OCI-LY1 (cell line): Measurements from ENCODE around the gene CLDN19.

Experiments
- H2AFZ ChIP-seq: fragments of 200-600 bp; sonication (generic), shearing (Covaris generic); 2 replicates; pipeline ENCODE4 v1.6.0; 2014; ENCODE audit warnings: antibody characterized with exemption, mild to moderate bottlenecking, low read length
- H3F3A ChIP-seq: fragments of 200-600 bp; sonication (generic), shearing (Covaris generic); 2 replicates; pipeline ENCODE4 v1.6.0; 2014; ENCODE audit warnings: mild to moderate bottlenecking, antibody characterized with exemption, low read length, moderate library complexity; ENCODE audit not compliant: insufficient read depth
- H3K27ac ChIP-seq: fragments of 200-600 bp; sonication (generic); 2 replicates; pipeline ENCODE4 v1.5.1; 2014; ENCODE audit warnings: low read length, mixed run types, mild to moderate bottlenecking, low read depth; ENCODE audit not compliant: poor library complexity, severe bottlenecking
- H3K27me3 ChIP-seq: fragments of 200-600 bp; sonication (generic); 2 replicates; pipeline ENCODE4 v1.6.0; 2014; ENCODE audit warnings: antibody characterized with exemption, mild to moderate bottlenecking, low read length, moderate library complexity; ENCODE audit not compliant: insufficient read depth
- H3K36me3 ChIP-seq: fragments of 200-600 bp; sonication (generic); 2 replicates; pipeline ENCODE4 v1.6.1; 2014; ENCODE audit warnings: mild to moderate bottlenecking, antibody characterized with exemption, low read length, moderate library complexity, mixed read lengths; ENCODE audit not compliant: insufficient read depth
- H3K4me1 ChIP-seq: fragments of 200-600 bp; sonication (generic); 2 replicates; pipeline ENCODE4 v1.5.1; 2014; ENCODE audit warnings: mild to moderate bottlenecking, low read length, moderate library complexity; ENCODE audit not compliant: insufficient read depth, severe bottlenecking
- H3K4me2 ChIP-seq: fragments of 200-600 bp; sonication (generic), shearing (Covaris generic); 2 replicates; pipeline ENCODE4 v1.6.1; 2014; ENCODE audit warnings: low read length
- H3K4me3 ChIP-seq: fragments of 200-600 bp; sonication (generic); 2 replicates; pipeline ENCODE4 v1.5.1; 2014; ENCODE audit warnings: low read length, low read depth, mild to moderate bottlenecking, mixed read lengths; ENCODE audit not compliant: poor library complexity, severe bottlenecking
- H3K79me2 ChIP-seq: fragments of 200-600 bp; shearing (Covaris generic); 2 replicates; pipeline ENCODE4 v1.6.1; 2016; ENCODE audit warnings: mixed run types, low read length, mixed read lengths; ENCODE audit not compliant: insufficient read depth
- H3K9ac ChIP-seq: fragments of 200-600 bp; sonication (generic), shearing (Covaris generic); 2 replicates; pipeline ENCODE4 v1.6.1; 2014; ENCODE audit warnings: mild to moderate bottlenecking, low read length, mixed read lengths
- H3K9me2 ChIP-seq: fragments of 200-600 bp; sonication (generic), shearing (Covaris generic); 2 replicates; pipeline ENCODE4 v1.6.1; 2014; ENCODE audit warnings: low read depth, mild to moderate bottlenecking, low read length, mixed read lengths
- H3K9me3 ChIP-seq: fragments of 200-600 bp; shearing (Covaris generic); 2 replicates; pipeline ENCODE4 v1.6.1; 2014; ENCODE audit warnings: low read length, mixed read lengths
- H4K20me1 ChIP-seq: fragments of 200-600 bp; sonication (generic), shearing (Covaris generic); 2 replicates; pipeline ENCODE4 v1.6.0; 2016; ENCODE audit warnings: mild to moderate bottlenecking, low read length; ENCODE audit not compliant: insufficient read depth
- EZH2 ChIP-seq: fragments of 200-600 bp; sonication (generic), shearing (Covaris generic); IDR thresholded peaks from 2 replicates; pipeline ENCODE4 v1.8.0; 2017; ENCODE audit warnings: borderline replicate concordance, mixed run types, mild to moderate bottlenecking, antibody characterized with exemption, low read length, moderate library complexity, mixed read lengths
- TF ChIP-seq, protein P1 (sequence below): fragments of 200-600 bp; sonication (generic), shearing (Covaris generic); IDR thresholded peaks from 2 replicates; pipeline ENCODE4 v1.5.1; 2017; ENCODE audit warnings: mild to moderate bottlenecking, antibody characterized with exemption, low read length, moderate library complexity, mixed read lengths

Gene CLDN19

DNA sequence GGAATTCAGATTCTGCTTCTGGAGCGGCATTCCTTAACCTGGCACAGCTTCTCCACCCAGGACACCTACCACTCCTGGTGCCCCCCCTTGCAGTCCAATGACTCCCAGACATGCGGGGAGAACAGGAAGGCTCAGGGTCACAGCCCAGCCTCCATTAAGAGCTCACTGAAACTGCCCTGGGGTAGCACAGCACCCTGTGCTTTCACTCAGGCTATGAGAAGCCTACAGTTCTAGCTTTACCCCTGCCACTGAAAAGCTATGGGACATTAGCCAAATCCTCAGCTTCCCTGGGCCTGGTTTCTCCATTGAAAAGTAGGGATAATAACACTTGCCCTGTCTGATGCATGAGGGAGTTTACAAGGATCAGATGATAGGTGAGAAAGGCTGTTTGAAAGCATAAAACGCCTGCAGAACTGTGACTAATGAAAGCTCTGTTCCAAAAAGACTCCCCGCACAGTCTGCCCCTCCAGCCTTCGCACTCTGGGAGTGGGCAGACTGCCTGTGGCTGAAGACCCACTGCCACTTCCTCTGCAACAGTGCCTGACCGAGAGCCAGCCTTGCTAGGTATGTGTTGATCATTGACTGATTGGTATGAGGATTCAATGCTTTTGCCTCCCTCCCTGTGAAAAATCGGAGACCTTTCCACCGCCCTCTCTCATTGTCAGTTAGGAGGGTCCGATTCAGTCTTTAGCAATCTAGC lies 2.7 kb upstream of the CLDN19 start:
- no peak overlapping the region for H3K4me3 ChIP-seq
- H3K9me2 ChIP-seq: no peaks in the 10 kb centered on the region
- peaks cover 15% of the 10 kb centered on the region for H3K36me3 ChIP-seq
- no peaks in the 10 kb centered on the region for H3K4me1 ChIP-seq
- H3K27ac ChIP-seq: no peak overlapping the region
- no peaks in the 10 kb centered on the region for H4K20me1 ChIP-seq
- TF ChIP-seq EZH2: no peak
- TF ChIP-seq, protein P1, sequence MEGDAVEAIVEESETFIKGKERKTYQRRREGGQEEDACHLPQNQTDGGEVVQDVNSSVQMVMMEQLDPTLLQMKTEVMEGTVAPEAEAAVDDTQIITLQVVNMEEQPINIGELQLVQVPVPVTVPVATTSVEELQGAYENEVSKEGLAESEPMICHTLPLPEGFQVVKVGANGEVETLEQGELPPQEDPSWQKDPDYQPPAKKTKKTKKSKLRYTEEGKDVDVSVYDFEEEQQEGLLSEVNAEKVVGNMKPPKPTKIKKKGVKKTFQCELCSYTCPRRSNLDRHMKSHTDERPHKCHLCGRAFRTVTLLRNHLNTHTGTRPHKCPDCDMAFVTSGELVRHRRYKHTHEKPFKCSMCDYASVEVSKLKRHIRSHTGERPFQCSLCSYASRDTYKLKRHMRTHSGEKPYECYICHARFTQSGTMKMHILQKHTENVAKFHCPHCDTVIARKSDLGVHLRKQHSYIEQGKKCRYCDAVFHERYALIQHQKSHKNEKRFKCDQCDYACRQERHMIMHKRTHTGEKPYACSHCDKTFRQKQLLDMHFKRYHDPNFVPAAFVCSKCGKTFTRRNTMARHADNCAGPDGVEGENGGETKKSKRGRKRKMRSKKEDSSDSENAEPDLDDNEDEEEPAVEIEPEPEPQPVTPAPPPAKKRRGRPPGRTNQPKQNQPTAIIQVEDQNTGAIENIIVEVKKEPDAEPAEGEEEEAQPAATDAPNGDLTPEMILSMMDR: no peak
- no peaks in the 10 kb centered on the region for H3K27me3 ChIP-seq
- H2AFZ ChIP-seq: no peak overlapping the region
- H3K9ac ChIP-seq: no peak overlapping the region
- H3K79me2 ChIP-seq: no peaks in the 10 kb centered on the region
- H3K9me3 ChIP-seq: no peaks in the 10 kb centered on the region
- no peak overlapping the region for H3K4me2 ChIP-seq
- H3F3A ChIP-seq: no peaks in the 10 kb centered on the region

DNA sequence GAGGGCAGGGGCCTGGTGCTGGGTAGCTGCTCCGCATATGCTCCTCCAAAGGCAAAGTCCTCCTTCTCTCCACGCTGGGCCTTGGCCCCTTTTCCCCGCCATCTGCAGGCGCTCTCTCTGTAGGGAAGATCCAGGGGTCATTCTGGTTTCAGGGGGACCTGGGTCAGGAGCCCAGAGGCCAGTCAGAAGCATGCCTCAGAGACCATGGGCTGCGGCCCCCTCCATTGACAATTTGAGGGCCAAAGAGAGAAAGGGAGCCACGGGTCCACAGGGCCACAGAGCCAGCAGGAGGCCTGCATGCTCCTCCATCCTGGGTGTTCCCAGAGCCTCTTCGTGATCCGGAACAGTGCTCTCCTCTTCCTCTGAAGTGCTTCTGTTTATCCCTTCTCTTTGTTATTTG lies 2.1 kb upstream of the CLDN19 start:
- Histone ChIP-seq H3K4me2 (no peak overlapping the region), H3K9ac (no peak overlapping the region), H3K79me2 (no peaks in the 10 kb centered on the region), H2AFZ (no peak overlapping the region), H3K4me1 (no peaks in the 10 kb centered on the region), H3K9me2 (no peaks in the 10 kb centered on the region), H3K27ac (no peak overlapping the region), H3F3A (no peaks in the 10 kb centered on the region), H3K4me3 (no peak overlapping the region), H3K36me3 (peaks cover 15% of the 10 kb centered on the region), H4K20me1 (no peaks in the 10 kb centered on the region), H3K9me3 (no peaks in the 10 kb centered on the region), H3K27me3 (no peaks in the 10 kb centered on the region)
- TF ChIP-seq EZH2: no peak
- TF ChIP-seq, protein P1: no peak

DNA sequence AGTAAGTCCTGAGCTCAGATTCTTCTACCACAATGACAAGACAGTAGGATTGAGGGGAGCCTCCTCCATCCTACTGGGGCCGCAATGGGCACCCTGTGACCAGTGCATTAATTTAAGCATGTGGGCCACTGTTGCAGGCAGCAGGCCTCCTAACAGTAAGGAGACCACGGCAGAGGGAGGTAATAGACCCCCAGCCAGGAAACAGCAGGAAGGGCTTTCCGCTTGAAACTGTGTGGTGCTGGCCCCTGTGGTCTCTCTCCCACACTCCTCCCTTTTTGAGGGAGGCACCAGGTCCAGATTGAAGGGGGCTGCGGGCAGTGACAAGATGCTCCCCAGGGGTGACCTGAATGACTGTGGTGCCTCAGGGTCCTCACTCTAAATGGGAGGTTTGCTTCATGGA lies 1.7 kb upstream of the CLDN19 start:
- Histone ChIP-seq H2AFZ (no peak overlapping the region), H3K9ac (no peak overlapping the region), H3K9me3 (no peaks in the 10 kb centered on the region), H3K4me3 (no peak overlapping the region), H4K20me1 (no peaks in the 10 kb centered on the region), H3K4me2 (no peak overlapping the region), H3F3A (no peaks in the 10 kb centered on the region), H3K79me2 (no peaks in the 10 kb centered on the region), H3K27me3 (no peaks in the 10 kb centered on the region), H3K36me3 (peaks cover 11% of the 10 kb centered on the region), H3K9me2 (no peaks in the 10 kb centered on the region), H3K4me1 (no peaks in the 10 kb centered on the region), H3K27ac (no peak overlapping the region)
- no peak for TF ChIP-seq EZH2
- TF ChIP-seq, protein P1: no peak
